ENCODE results near the gene SARDH.
"Not testable (repeated sequence)": the region's sequence is repeated elsewhere in the genome, so short reads cannot be mapped to it uniquely, and the experiment has no call there.

Gene SARDH

DNA sequence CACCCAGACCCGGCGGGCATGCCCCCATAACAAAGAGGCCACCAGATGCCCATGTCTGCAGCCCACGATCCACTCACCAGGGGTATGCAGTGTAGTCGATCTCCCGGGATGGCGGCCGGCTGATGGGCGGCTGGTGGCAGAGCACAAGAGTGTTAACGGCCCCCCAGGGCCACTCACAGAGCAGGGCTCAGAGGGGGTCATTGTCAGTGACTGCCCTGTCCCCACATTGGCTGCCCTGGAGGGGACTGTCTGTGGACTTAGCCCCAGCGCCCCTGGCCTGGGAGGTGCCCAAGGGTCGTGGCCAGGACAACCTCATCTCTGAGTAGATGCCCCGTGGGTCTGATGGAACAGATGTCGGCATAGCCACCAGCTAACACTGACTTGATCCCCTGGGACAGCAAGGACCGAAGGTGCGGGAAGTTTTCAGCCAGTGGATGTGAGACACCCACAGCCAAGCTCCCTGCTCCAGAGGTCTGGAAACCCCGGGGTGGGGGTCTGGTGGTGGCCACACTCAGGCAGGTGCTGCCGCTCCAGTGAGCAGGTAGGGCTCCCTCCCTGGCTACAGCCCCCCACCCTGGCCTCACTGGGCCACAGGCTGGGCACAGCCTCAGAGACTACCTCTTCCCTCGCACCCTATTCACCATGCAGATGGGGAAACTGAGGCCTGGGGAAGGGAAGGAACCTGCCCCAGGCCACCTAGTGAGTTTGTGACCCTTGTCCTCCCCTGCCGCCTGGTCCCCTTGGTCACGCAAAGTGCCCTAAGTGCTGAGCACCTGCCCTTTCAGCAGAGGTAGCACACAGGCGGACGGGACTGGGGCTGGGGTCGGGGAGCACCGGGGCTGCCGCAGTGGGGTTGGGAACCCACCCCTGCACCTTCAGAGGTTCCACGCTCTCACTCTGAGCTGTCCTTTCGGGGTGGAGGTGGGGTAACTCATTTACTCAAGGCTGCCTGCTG lies 38.1 kb upstream of the SARDH start:
- no peak for DNase-seq

DNA sequence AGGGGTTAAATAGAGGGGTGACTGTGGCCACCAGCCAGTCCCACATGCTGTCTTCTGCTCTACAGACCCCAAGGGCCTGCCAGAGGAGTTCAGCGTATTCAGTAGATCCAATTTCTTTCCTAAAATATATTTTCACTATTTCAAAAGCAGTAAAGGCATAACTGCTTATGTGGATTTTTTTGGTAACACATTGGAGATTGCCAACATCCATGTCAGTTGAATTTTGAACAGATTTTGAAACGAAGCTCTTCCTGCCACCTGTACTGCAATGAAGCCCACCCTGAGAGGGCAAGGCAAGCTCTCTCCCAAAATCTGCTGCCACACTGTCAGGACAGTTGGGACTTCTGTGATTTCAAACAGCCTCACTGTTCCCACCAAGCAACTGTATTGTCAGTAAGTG lies 37.1 kb upstream of the SARDH start:
- no peak for DNase-seq

DNA sequence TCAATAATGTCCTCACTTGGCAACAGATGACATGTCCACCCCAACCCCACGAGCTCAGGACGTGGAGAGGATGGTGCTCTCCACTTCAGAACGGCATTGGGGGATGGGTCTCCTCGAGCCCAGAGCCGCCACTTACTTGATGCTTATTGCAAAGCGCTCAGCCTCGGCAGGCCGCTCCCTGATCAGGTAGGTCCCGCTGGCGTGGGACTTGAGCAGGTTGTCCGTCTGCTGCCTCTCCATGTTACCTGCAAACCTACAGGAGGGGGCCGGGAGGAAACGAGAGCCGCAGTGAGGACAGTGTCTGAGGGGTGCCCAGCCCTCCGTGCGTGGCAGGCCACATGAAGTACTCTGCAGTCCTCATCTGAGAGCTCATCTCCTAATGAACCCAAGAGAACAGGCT lies 36.6 kb upstream of the SARDH start:
- DNase-seq, result no peak

DNA sequence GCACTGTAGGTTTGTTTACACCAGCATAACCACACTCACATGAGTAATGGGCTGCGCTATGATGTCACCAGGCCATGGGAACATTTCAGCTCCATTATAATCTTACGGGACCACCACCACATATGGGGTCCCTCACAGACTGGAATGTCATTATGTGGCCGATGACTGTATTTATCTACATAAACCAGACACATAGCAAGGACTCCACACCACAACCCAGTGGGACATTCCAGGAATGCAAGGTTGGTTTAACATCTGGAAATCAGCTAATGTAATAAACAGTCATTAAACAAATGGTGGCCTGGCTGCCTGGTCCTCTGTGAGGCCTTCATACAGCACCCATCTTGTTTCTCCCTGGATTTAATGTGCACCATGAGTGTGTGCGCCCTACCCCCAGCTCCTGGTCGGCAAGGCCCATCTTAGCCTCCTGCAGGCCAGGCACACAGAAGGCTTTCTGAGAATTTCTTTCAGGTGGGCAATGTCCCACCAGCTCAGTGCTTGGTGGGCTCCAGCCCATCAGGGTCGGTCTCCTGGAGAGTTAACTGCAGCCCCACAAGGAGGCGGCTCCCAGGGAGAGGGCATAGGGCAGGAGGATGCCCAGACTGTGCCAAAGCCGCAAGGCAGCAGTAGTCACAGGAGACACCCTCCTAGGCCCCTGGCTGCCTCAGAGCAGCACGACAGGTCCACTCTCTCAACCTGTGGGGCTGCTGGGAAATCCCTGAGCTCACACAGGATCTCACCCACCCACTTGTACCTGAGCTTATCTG lies 35.9 kb upstream of the SARDH start:
- DNase-seq, result no peak

DNA sequence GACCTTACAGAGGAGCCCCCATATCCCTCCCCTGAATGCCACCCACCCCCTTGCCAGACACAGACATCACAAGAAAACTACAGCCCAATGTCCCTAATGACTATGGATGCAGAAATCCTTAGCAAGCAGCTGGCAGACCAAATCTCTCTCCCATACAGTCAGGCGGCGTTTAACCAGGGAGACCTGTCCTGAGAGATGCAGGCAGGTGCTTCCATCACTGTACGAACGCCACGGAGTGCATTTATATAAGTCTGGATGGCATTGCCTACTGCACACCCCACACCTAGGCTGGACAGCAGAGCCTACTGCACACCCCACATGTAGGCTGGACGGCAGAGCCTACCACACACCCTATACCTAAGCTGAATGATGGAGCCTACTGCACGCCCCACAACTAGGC lies 34.4 kb upstream of the SARDH start:
- DNase-seq, result no peak

DNA sequence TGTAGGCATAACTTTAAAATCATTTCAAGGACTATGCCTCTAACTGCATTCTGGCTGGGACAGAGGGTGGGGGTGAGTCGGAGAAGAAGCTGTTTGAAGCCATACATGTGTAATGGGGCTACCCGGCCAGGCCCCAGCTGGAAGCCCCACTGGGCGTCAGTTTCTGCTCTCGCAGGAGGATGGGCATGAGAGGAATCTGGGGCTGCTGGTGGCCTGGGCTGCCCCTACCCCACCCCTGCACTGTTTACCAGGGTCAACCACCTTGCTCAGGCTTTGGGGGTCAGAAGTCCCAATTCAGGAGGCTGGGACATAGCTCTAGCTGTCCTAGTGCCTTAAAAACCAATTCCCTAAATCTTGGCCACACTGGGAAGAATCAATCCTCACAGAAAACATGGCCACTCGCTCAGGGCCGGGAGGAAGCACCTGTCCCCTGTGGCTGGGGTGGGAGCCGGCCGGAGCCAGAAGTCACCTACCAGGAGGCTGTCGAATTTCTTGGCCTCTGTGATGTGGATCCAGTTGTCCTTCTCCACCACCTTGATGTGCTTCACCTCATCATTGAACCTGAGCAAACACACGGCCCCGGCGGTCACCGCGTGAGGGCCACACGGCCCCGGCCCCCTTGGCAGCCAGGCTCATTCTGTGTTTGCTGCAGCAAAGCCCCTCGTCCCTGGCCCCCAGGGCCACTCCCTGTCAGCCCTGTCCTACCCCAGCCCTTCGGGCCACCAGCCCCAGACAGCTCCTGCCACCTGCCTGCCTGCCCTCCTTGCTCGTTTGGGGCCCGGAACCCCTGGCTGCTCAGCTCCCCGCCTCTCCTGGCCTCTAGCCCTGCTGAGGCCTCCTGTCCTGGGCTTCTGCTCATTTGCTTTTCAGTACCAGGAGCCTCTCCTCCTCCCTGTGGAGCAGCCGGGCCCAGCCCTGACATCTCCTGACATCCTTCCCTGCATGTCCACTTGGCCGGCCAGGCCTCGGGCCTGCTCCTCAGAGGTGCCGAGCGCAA lies 33.6 kb upstream of the SARDH start:
- DNase-seq, result no peak

DNA sequence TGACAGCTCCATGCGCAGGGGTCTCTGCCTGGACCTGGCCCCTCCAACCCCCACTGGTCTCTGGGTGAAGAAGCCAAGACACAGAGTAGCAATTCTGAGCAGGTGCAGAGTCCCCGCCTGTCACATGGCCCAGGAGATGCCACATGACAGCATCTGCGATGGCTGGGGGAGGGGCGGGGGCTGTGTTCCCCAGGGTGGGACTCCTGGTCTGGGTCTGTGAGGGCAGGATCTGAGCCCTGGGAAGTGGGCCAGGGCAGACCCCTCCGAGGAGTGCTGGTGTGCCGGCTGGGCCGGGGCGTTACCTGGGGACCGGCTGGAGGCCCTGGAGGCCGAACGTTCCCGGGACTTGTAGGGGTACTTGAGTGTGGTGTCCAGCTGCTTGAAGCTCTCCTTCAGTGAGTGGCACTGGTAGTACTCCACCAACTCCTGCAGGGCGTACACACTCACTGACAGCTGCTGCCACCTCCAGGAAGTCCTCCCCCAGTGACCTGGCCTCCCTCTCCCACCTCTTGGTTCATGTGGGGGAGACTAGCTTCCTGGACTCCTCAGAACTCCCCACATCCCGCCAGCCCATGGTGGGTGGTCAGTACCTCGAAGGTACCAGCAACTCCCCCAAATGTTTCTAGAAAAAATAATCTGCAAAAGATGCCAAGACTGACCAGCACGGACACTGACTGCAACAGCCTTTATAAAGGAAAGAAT lies 32.1 kb upstream of the SARDH start:
- DNase-seq, result no peak

DNA sequence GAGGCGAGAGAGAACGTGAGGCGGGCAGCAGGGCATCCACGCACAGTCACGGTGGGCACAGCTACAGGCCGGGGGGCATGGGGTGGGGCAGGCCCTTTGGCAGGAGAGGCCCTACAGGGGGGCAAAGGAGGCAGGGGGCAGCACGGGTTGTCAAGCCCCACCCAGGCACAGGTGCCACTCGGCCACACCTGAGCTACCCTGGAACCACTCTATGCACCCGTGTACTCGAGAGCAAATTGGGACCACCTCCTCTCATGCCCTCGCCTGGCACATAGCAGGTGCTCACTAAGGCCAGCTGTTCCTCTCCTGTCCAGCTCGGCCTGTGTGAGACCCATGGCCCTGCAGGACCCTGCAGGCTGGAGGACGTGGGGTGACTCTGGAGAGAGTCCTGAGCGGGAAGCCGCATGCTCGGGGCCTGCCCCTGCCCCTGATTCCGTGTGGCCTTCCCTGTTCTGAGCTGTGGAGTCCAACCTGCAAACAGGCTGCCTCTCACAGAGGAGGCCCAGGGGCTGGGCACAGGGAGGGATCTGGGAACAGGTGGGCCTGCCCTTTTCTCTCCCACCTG lies 31.4 kb upstream of the SARDH start:
- no peak for DNase-seq

DNA sequence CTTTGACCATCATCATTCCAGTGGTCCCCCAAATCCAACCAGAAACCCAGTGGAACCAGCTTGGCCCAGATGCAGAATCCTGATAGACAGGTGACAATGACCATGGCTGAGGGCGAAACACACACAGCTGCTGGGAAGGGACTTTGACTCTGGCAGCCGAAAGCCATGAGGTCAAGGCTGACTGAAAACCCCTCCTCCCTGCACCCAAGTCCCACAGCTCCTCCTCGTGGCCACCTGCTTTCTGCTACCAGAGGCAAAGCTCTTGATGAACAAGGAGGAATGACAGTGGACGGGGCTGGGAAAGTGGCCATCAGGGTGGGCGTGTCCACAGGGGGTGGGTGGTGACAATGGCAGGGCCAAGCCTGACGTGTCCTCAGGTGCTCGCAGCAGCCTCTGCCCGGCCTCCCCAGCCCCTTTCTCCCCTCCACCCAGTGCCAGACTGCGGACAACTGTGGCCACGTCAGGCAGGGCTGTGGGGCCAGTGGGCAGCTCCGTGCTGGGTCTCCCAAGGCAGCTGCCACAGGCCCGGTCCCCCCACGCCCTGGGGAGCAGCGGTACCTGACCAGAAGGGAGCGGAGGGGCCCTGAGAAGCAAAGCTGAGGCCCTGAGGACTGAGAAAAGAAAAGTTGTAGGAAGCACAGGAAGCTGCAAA lies 30.8 kb upstream of the SARDH start:
- DNase-seq, result no peak

DNA sequence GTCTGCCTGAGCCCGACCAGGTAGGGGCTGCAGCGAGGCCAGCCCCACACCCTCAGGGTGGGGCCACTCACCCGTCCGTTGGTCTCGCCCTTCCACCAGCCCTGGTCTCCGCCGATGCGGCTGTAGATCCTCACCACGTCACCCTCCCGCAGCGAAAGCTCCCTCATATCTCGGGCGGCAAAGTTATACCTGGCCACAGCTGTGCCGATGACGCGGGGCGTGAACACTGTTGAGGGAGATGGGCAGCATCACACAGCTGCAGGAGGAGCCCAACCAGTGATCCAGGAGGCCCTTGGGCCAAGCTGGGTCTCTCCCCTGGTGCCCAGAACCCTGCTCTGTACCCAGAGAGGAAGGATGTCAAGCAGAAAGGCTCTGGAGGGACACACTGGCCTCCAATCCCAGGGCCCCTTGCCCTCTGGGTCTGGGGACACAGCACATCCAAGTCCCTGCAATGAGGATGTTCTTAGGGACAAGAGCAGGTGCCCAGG lies 30.3 kb upstream of the SARDH start:
- DNase-seq, result no peak

DNA sequence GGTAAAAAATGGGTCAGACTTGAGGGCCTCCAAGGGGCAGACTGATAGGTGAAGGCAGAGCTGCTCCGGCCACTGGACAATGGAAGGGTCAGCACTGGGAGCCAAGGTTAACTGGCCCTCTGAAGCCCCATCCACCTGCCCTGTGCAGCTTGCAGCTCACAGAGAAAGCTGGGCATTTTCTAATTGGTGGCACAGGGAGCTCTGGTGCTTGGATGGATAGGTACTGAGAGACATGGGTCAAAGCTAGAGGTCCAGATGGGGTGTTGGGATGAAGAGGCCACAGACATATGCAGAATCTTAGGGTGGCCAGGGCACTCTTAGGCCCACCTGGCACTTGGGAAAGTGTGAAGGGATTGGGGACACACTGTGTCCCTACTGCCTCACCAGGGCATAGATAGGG lies 29.5 kb upstream of the SARDH start:
- no peak for DNase-seq

DNA sequence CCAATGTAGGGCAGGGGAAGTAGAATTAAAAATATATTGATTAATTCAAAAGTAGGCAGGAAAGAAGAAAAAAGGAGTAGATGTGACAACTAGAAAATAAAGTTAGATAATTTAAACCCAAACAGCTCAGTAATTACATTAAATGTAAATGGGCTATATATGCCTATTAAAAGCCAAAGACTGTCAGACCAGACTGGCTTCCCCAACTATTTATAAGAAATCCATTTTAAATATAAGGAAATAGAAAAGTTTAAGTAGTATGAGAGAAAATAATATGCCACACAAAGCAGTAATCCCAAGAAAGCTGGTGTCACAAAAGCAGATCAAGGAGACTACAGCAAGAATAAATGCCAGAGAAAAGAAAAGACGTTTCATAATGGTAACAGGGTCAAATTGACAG lies 28.9 kb upstream of the SARDH start:
- DNase-seq, result no peak

DNA sequence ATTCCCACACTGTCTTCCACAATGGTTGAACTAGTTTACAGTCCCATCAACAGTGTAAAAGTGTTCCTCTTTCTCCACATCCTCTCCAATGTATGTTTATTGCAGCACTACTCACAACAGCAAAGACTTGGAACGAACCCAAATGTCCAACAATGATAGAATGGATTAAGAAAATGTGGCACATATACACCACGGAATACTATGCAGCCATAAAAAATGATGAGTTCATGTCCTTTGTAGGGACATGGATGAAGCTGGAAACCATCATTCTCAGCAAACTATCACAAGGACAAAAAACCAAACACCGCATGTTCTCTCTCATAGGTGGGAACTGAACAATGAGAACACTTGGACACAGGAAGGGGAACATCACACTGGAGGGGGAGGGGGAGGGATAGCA lies 28.1 kb upstream of the SARDH start:
- DNase-seq, result not testable (repeated sequence)

DNA sequence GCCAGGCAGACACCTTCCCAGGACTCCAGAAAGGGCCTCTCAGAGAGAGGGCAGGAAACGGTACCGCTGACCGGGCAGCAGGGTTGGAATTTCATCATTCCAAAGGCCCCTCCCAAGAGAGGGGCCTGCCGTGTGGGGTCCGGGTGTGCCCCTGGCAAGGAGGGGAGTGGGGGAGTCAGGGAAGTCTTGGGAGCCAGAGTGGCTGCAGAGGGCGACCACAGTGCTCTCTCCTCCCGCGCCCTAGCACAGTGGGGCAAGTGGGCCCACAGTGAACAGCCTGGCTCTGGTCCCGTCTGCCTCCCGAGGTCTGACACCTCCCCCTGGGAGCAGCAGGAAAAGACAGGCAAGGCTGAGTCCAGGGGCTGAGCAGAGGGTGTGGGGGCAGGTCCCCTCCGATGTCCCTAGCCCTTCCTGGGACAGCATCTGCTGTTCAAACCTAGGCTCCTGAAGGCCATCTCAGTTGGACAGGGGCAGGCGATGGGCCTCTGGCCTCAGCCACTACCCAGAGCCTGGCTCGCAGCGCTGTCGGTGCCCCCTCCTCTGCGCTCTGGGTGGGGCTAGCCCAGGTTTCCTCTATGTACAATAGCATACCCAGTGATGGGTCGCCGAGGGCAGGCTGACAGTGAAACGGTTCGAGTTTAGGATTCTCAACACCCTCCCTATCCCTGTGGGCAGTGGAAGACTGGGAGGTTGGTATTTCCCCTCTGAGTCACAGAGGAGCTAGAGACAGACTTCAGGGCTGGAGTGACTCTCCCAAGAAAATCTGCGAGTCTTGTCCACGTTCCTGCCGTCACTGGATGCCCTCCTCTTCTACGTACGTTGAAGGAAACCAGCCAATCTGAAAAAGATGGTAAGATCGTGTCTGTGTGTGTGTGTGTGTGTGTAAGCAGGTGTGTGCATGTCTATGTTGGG lies 25.4 kb upstream of the SARDH start:
- DNase-seq, result no peak

DNA sequence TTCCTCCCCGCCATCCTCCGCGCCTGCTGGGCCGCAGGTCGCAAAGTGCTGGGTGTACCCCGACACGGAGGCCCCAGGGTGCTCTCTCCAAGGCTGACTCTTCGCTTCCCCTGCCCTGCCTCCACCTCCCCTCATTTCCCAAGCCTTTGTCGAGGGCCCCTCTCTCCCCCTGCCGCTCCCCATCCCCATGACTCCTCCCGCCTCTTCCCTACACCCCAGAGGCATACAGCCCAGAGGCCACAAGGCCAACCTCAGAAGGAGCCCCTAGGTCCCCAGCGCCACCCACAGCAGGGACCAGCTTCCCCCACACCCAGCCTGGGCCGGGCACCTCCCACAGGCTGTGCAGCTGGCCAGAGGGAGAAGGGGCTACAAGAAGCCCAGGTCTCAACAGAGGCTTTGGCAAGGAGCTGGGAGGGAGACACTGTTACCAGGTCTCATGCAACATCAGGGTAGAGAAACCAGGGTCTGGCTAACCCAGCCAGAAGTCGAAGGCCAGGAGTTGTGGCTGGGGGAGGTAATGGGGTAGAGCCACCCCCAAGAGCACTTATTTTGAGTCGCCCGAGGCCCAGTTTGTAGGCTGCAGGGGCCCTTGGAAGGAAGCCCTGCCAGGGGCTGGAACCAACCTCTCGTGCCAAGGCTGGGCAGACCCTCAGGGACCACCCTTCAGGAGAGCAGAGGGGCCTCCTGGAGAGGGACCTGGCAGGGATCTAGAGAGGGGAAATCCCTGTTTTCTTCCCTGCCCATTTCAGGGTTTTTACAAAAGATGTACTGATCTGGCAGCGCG lies 24.5 kb upstream of the SARDH start:
- DNase-seq, result no peak

DNA sequence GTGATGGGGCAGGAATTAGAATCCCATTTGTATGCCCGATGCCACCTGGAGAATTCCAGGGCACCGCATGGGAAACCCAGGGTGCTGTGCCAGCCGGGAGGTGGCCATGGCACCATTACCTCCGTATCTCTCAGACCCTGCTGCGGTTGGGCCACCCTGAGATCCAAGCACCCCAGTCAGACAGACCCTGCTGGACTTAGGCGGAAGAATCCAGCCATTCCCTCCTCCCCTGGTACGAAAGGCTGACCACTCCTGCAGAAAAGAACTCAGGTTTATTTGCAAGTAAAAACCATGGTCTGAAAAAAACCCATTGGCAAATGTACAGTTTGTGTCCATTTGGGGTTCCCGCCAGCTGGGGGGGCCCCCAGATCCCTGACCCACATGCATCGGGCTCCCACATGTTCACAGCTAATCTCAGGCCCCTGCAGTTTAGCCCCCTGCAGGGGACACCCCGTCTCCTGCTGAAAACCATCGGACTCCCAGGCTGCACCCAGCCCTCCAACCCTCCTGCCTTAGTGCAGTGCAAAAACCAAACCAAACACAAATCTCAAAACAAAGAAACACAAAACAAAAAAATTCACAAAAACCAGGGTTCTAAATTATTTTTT lies 23.6 kb upstream of the SARDH start:
- DNase-seq, result no peak

DNA sequence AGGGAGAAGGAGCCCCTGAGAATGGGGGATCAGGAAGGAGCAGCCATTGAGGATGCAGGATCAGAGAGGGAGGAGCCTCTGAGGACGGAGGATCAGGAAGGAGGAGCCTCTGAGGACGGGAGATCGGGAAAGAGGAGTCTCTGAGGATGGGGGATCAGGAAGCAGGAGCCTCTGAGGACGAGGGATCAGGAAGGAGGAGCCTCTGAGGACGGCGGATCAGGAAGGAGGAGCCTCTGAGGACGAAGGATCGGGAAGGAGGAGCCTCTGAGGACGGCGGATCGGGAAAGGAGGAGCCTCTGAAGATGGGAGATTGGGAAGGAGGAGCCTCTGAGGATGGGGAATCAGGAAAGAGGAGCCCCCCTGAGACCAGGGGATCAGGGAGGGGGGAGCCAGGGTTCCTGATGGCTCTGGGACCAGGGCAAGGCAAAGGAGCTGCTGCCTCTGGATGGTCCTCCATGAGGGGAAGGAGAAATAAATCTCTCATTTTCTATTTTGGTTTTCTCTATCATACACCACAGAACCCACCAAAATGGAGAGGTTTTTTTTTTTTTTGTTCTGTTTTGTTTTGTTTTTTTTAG lies 22.6 kb upstream of the SARDH start:
- no peak for DNase-seq

DNA sequence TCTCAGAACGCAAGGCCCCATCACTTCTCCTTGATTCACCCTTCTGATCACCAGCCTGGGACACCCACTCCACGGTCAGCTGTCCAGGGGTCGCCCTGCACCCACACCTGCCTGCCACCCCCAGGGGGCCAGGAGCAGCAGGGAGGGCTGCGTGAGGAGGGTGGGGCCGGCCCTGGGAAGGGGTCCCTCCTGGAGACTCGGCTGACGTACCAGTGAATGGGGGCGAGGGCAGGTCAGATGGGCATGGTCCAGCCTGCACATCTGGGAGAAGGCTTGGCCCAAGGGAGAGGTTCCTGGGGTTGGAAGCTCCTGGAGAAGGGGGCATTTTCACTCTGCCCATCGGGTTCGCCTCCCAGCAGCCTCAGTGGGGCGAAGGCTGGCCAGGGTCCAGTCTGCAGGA lies 21.8 kb upstream of the SARDH start:
- no peak for DNase-seq
